Natural killer cell treated with Interleukin-12 subunit alpha and Interleukin-12 subunit beta and Interleukin-15 and Interleukin-18, amount 100 ng/mL, for 72 hours (primary cell): ENCODE results near the gene PARD3. TPM values are rescaled to one million over a fixed set of nuclear protein-coding genes. Genes with fewer than 3 reads are reported as not detected.
"Not testable (repeated sequence)": the region's sequence is repeated elsewhere in the genome, so short reads cannot be mapped to it uniquely, and the experiment has no call there.

Source experiments
- ATAC-seq, 2 donors: fragments of 150-1000 bp; cut with Tn5 transposase in 1 of 2; sonication (Bioruptor Pico), chemical (Tn5 transposase) in 1 of 2; 2 replicates each; pipeline ENCODE4 v1.10.0; 2021
- DNase-seq: peaks from one replicate; pipeline ENCODE4 v3.0.0; 2022; ENCODE audit warnings: low spot score
- H3K27ac Mint-ChIP-seq, 2 donors: 1 replicate in 1 of 2; 2 replicates in 1 of 2; pipeline ENCODE4 v1.8.0; 2022; ENCODE audit warnings: mixed read lengths in 2 of 2, mild to moderate bottlenecking in 1 of 2, moderate library complexity in 1 of 2
- H3K27me3 Mint-ChIP-seq, 2 donors: 1 replicate in 1 of 2; 2 replicates in 1 of 2; pipeline ENCODE4 v1.8.0; 2022; ENCODE audit warnings: mixed read lengths in 2 of 2
- H3K36me3 Mint-ChIP-seq: one replicate; pipeline ENCODE4 v1.8.0; 2022; ENCODE audit warnings: mixed read lengths
- H3K4me1 Mint-ChIP-seq, 2 donors: 1 replicate in 1 of 2; 2 replicates in 1 of 2; pipeline ENCODE4 v1.8.0; 2022; ENCODE audit warnings: low read depth in 2 of 2, mixed read lengths in 2 of 2, mild to moderate bottlenecking in 1 of 2
- H3K4me3 Mint-ChIP-seq: one replicate; pipeline ENCODE4 v1.8.0; 2022; ENCODE audit warnings: mixed read lengths
- H3K9me3 Mint-ChIP-seq: 2 replicates; pipeline ENCODE4 v1.8.0; 2022; ENCODE audit warnings: mixed read lengths
- total RNA-seq, 2 donors: library from RNA; stranded (reverse); gene quantifications; one replicate each; pipeline ENCODE4 v1.2.3, GENCODE V29; 2022

The PARD3 gene
- total RNA-seq, 2 donors from 2014 or later, result 0.56 TPM; not detected in 1

DNA sequence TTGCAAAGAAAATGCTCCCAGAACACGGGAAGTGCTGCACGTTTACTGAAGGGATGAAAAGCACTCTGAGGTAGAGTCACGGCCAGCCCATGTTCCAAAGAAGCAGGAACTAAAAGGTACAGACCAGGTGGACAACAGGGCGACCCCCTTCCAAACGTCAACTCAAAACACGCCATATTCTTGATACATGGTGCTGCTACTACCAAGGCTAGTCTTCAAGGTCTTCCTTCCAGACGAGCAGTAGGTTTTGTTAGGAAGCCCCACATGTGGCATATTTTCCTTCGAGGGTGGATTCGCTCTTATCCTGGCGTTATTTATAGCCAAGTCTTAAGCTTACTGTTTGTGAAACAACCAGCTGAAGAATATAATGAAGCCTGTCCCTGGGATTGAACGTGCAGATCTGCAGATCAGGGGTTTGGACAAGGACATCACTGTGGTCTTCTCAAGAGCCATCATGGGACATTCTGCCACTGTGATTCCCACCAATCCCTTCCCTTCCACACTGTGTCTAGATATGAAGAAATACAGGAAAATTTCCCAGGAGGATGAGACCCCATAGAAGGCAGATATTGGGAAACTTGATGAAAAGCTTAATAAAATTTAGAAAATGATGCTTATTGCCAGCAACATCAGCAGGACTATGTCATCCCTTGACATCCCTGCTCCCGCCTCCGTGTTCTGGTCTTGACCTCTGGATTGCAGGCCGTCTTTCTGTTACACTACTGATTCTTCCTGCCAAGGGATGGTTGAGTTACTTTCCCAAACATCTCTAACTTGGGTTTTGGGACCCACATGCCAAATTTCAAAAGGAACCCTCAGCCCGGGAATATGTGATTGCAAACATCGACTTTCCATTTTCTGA, 734.4 kb downstream of the PARD3 start:
- H3K4me1 Mint-ChIP-seq, result no peaks in the 10 kb centered on the region
- ATAC-seq (no peak), DNase-seq (no peak)
- no peaks in the 10 kb centered on the region for H3K36me3 Mint-ChIP-seq
- no peaks in the 10 kb centered on the region for H3K9me3 Mint-ChIP-seq
- H3K4me3 Mint-ChIP-seq, result no peak overlapping the region
- H3K27me3 Mint-ChIP-seq, result no peaks in the 10 kb centered on the region
- no peak overlapping the region for H3K27ac Mint-ChIP-seq

DNA sequence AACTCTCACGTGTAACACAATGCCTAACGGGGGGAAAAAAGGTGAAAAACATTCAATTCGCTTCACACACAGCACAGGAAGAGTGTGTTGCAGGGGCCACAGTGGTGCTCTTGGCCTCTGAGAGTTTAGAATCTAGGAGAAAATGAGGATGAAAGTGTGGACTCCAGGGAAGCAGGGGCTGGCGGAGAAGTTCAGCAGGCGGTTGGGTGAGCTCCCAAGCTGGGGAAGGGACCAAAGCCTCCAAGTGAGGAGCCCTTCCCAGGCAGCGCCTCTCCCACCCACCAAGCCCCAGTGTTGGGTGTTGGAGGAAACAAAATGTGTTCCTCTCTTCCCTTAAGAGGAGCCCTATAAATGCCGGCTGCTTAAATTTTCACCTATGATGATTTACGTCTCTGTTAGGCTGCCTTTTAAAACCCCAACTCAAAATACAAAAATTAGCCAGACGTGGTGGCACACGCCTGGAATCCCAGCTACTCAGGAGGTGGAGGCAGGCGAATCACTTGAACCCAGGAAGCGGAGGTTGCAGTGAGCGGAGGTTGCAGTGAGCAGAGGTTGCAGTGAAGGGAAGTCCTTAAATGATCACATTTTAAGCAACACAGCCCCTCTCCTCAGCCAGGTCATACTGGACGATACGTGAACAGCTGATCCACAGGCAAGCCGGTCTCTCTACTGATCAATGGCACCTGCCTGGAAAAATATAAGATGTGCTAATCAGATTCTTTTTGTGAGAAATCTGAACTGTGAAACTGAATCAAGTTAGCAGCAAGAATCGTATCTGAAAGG, 735.2 kb downstream of the PARD3 start:
- DNase-seq, result no peak
- H3K27ac Mint-ChIP-seq, result no peak overlapping the region
- H3K4me3 Mint-ChIP-seq, result no peak overlapping the region
- no peaks in the 10 kb centered on the region for H3K36me3 Mint-ChIP-seq
- H3K9me3 Mint-ChIP-seq, result no peaks in the 10 kb centered on the region
- H3K27me3 Mint-ChIP-seq, result no peaks in the 10 kb centered on the region
- H3K4me1 Mint-ChIP-seq, result no peaks in the 10 kb centered on the region
- ATAC-seq, result no peak

DNA sequence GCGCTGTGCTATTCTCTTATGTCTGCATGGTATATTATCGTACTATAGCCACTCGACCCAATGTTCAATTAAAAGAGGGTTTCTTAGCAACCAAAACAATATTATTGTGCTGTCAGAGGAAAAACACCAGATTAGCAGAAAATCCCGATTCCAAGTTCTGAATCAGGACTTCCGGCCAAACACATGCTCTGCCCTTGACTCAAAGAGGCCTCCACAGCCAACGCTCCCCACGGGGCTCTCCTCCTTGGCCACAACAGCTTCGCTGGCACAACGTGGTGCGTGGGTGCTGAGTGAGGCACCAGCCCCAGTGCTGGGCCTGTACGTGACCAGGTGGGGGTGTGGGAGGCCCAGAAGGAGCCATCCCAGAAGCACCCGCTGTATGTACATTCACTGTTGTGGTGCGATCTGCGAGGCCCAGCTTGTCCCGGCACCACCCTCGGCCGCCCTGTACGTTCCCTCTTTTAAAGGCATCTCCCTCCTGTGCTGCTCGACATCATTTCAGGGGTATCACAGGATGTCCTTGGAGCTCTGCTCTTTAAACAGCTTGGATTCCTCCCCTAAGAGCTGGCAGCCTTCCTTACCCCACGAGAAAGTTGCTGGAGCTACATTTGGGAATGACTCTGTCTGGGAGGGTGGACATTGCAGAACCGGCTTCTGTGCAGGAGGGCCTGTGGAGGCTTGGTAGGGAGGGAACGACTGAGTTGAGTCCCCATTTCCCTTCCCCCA, 736.2 kb downstream of the PARD3 start:
- Mint-ChIP-seq H3K4me3 (no peak overlapping the region), H3K36me3 (no peaks in the 10 kb centered on the region), H3K27me3 (no peaks in the 10 kb centered on the region), H3K27ac (no peak overlapping the region), H3K4me1 (no peaks in the 10 kb centered on the region), H3K9me3 (no peaks in the 10 kb centered on the region)
- DNase-seq, result no peak
- ATAC-seq, result no peak

DNA sequence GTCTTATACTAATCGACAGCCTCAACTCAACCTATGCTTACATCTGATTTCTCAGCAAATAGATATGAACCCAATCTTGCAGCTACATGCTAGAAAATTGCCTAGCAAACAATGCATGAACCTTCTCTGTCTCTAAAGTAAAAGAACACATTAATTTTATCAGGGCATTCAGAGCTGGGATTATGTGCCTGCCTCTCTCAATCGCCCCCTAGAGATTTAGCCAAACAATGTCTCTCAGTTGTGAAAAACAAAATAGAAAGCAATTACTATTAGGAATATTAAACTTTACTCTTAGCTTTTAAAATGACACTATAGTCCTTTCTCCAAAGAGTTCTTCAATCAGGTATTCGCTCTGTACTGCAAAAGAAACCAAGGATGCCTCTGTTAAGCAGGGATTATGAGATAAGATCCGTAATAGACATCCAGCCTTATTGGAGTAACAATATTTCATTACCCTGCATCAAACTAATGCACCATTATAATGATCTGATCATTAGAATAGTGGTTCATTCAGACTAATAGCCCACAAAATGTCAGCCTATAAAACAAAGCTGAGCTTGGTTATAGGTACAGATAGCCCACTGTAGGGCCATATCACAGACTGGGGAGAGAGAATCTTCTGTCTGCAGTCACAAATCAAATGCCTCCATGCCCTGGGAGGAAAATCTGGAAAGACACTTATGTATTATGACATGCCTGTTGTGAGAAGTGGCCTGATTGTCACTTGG, 736.9 kb downstream of the PARD3 start:
- H3K27ac Mint-ChIP-seq, result no peak overlapping the region
- ATAC-seq (no peak), DNase-seq (no peak)
- no peak overlapping the region for H3K4me3 Mint-ChIP-seq
- H3K4me1 Mint-ChIP-seq, result no peaks in the 10 kb centered on the region
- no peaks in the 10 kb centered on the region for H3K36me3 Mint-ChIP-seq
- H3K27me3 Mint-ChIP-seq, result no peaks in the 10 kb centered on the region
- H3K9me3 Mint-ChIP-seq, result no peaks in the 10 kb centered on the region

DNA sequence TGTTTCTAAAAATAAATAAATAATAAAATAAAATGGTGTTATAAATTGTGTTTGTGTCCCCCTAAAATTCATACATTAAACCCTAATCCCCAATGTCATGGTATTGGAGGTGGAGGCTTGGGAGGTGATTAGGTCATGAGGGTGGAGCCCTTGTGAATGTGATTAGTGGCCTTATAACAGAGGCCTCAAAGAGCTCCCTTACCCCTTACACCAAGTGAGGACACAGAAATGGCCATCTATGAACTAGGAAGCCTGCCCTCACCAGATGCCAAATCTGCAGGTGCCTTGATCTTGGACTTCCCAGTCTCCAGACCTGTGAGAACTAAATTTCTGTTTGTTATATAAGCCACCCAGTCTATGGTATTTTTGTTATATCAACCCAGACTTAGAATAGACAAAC, 738.7 kb downstream of the PARD3 start:
- Mint-ChIP-seq H3K9me3 (no peaks in the 10 kb centered on the region), H3K4me3 (no peak overlapping the region), H3K27ac (no peak overlapping the region), H3K4me1 (no peaks in the 10 kb centered on the region), H3K27me3 (peaks cover 0 to 3% of the 10 kb centered on the region in 2 donors), H3K36me3 (no peaks in the 10 kb centered on the region)
- ATAC-seq, result no peak
- no peak for DNase-seq

DNA sequence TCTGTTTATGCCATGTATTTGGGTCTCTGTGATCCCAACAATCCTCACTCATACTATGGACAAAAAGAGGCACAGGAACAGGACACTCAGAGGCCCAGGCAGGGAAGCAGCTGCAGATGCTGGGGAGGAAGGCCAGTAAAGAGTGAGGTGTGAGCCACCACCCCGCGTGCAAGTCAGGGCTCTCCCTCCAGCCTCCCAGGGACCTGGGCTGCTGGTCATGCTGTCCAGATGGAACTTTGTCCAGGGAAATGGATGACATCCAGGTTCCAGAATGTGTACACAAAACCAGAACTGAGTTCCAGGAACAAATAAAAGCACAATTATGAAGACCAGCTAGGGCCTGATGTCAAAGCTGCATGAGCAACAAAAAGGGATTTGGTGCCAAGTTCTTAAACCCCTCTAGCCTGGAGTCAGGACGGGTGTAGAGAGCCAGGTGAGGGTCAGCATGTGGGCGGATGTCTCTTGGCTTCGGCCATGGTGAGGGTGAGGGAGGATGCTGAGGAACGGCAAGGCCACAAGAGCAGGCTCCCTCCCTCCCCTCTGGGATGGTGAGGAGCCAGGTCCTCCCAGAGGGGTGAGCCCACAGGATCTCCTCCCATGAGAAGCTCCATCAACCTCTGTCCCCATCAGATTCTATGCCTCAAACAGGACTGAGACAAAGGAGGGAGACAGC, 739.7 kb downstream of the PARD3 start:
- Mint-ChIP-seq H3K27me3 (peaks cover 4 to 6% of the 10 kb centered on the region in 2 donors), H3K9me3 (peaks cover under 1% of the 10 kb centered on the region), H3K36me3 (peaks cover under 1% of the 10 kb centered on the region), H3K4me3 (no peak overlapping the region), H3K4me1 (no peaks in the 10 kb centered on the region), H3K27ac (no peak overlapping the region)
- no peak for DNase-seq
- ATAC-seq, result peak; percentile 43 to 48

DNA sequence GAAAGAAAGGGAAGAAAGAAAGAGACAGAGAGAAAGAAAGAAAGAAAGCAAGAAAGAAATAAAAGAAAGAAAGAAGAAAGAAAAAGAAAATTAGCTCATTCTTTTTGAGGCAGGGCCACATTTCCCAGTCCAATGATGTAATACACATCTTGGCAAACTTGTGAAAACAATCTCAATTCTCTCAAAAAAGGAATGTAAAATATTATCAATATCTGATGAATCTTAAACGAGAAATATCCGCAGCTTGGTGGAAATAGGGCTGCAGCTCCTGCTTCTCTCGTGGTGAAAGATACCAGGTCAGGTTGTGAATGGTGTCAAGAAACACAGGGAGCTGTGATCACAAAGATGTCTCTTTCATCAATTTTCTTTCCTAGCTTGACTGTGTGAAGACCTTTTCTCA, 741.0 kb downstream of the PARD3 start:
- H3K4me3 Mint-ChIP-seq, result no peak overlapping the region

DNA sequence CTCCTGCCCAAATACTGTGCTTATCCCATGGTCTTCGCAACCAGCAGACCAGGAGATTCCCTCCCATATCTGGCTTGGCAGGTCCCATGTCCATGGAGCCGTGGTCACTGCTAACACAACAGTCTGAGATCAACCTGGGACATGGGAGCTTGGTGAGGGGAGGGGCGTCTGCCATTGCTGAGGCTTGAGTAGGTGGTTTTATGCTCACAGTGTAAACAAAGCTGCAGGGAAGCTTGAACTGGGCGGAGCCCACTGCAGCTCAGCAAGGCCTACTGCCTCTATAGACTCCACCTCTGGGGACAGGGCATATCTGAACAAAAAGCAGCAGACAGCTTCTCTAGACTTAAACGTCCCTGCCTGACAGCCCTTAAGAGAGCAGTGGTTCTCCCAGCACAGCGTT, 747.4 kb downstream of the PARD3 start:
- not testable (repeated sequence) for H3K36me3 Mint-ChIP-seq
- H3K9me3 Mint-ChIP-seq, result peaks cover 10% of the 10 kb centered on the region

More for the DNA sequence above, 741.0 kb downstream of the PARD3 start:
- DNase-seq (no peak), ATAC-seq (no peak)
- H3K27ac Mint-ChIP-seq, result no peak overlapping the region
- H3K27me3 Mint-ChIP-seq, result peaks cover 13 to 14% of the 10 kb centered on the region in 2 donors
- peaks cover 4% of the 10 kb centered on the region for H3K36me3 Mint-ChIP-seq
- peaks cover 3% of the 10 kb centered on the region for H3K9me3 Mint-ChIP-seq
- H3K4me1 Mint-ChIP-seq, result no peaks in the 10 kb centered on the region

DNA sequence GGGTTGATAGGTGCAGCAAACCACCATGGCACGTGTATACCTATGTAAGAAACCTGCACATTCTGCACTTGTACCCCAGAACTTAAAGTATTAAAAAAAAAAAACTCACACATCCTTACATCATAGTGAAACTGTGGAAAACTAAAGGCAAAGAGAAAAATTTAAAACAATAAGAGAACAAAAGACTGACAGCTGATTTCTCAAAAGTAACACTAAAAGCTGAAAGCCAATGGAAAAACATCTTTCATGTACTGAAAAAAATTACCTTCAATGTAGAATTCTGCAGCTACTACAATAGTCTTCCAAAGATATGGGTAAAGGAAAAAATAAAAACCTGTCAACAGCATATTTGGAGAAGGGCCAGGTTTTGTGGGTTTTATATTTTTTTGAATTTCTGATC, 751.5 kb downstream of the PARD3 start:
- ATAC-seq (no peak), DNase-seq (no peak)
- Mint-ChIP-seq H3K27ac (no peak overlapping the region), H3K4me1 (no peaks in the 10 kb centered on the region), H3K9me3 (peaks cover 6% of the 10 kb centered on the region), H3K36me3 (peaks cover 11% of the 10 kb centered on the region), H3K27me3 (peaks cover 3 to 6% of the 10 kb centered on the region in 2 donors), H3K4me3 (no peak overlapping the region)

More for the DNA sequence above, 747.4 kb downstream of the PARD3 start:
- ATAC-seq, H3K27ac Mint-ChIP-seq, DNase-seq, H3K4me1 Mint-ChIP-seq, H3K4me3 Mint-ChIP-seq: not testable (repeated sequence)
- H3K27me3 Mint-ChIP-seq, result peaks cover 13 to 21% of the 10 kb centered on the region in 2 donors

DNA sequence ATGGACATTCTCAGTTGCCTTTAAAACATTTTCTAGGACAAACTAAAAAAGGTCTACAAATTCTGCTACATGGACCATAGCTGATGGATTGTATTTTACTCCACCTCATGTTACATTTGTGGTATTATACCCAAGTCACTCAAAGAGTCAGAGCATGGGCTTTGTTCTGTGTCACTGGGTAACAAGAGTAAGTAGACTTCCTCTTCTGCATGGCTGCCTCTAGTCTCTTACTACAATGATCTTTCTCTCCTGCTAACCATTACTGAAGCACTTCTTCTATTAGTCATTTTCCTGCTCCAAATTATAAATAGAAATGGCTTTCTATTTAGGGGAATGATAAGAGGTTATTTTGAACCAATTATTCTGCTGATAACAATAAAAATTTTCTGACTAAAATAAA, 753.3 kb downstream of the PARD3 start:
- no peak overlapping the region for H3K4me3 Mint-ChIP-seq
- DNase-seq, result no peak
- no peak overlapping the region for H3K27ac Mint-ChIP-seq
- no peaks in the 10 kb centered on the region for H3K4me1 Mint-ChIP-seq
- H3K9me3 Mint-ChIP-seq, result peaks cover 4% of the 10 kb centered on the region
- H3K36me3 Mint-ChIP-seq, result peaks cover 11% of the 10 kb centered on the region
- H3K27me3 Mint-ChIP-seq, result peaks cover 0 to 6% of the 10 kb centered on the region in 2 donors
- no peak for ATAC-seq
